CD4-positive, alpha-beta T cell (primary cell): ENCODE results near the gene NXPH4. TPM values are rescaled to one million over a fixed set of nuclear protein-coding genes. Genes with fewer than 3 reads are reported as not detected.

Experiments
- ATAC-seq: fragments of 200-7000 bp; cut with Tn5 transposase; one replicate; pipeline ENCODE4 v1.10.0; 2022; ENCODE audit warnings: mild to moderate bottlenecking; ENCODE audit not compliant: poor library complexity
- CTCF ChIA-PET: fragments of 350-600 bp; sonication (Branson Sonifier 250); formaldehyde crosslinking; loops from one replicate; lab custom pipeline; 2021; ENCODE audit warnings: antibody characterized with exemption, inconsistent platforms; lab: Charles Lee
- POLR2A ChIA-PET: fragments of 350-600 bp; sonication (Branson Sonifier 250); formaldehyde crosslinking; loops from one replicate; lab custom pipeline; 2021; ENCODE audit warnings: antibody characterized with exemption, inconsistent platforms; lab: Charles Lee
- DNase-seq, 14 experiments: peaks; one replicate each; pipeline ENCODE4 v3.0.0-alpha.2; 2013 to 2020; ENCODE audit warnings: mixed read lengths in 2 of 14
- H3K27ac ChIP-seq, 2 donors: one replicate each; pipeline versions ENCODE4 v1.5.1 to v1.7.0; 2013; ENCODE audit warnings: low read length in 2 of 2, low read depth in 1 of 2, mild to moderate bottlenecking in 1 of 2
- H3K27me3 ChIP-seq, 2 experiments: 1 replicate in 1 of 2; 2 replicates in 1 of 2; pipeline versions ENCODE4 v1.6.1 to v1.7.0; 2013; ENCODE audit warnings: low read length in 2 of 2, control low read depth in 1 of 2, mild to moderate bottlenecking in 1 of 2, moderate library complexity in 1 of 2; ENCODE audit not compliant: insufficient read depth in 2 of 2, control insufficient read depth in 1 of 2
- H3K36me3 ChIP-seq: one replicate; pipeline ENCODE4 v1.6.1; 2013; ENCODE audit warnings: low read length, control low read depth; ENCODE audit not compliant: insufficient read depth
- H3K4me1 ChIP-seq: one replicate; pipeline ENCODE4 v1.6.1; 2013; ENCODE audit warnings: low read length, control low read depth; ENCODE audit not compliant: insufficient read depth
- H3K4me3 ChIP-seq: one replicate; pipeline ENCODE4 v1.5.1; 2013; ENCODE audit warnings: mild to moderate bottlenecking, low read length, moderate library complexity
- H3K9me3 ChIP-seq, 2 experiments: 1 replicate in 1 of 2; 2 replicates in 1 of 2; pipeline versions ENCODE4 v1.6.1 to v1.7.0; 2013; ENCODE audit warnings: low read length in 2 of 2, mild to moderate bottlenecking in 2 of 2, control low read depth in 1 of 2, moderate library complexity in 1 of 2; ENCODE audit not compliant: control insufficient read depth in 1 of 2, insufficient read depth in 1 of 2
- H3K27ac Mint-ChIP-seq: one replicate; pipeline ENCODE4 v1.8.0; 2020; ENCODE audit warnings: mixed read lengths
- H3K27me3 Mint-ChIP-seq: one replicate; pipeline ENCODE4 v1.8.0; 2021; ENCODE audit warnings: mixed read lengths
- H3K36me3 Mint-ChIP-seq: one replicate; pipeline ENCODE4 v1.8.0; 2021; ENCODE audit warnings: low read depth, mixed read lengths
- H3K4me1 Mint-ChIP-seq: one replicate; pipeline ENCODE4 v1.8.0; 2021; ENCODE audit warnings: low read depth, mixed read lengths
- H3K4me3 Mint-ChIP-seq: one replicate; pipeline ENCODE4 v1.8.0; 2020; ENCODE audit warnings: mild to moderate bottlenecking, mixed read lengths
- H3K9me3 Mint-ChIP-seq: one replicate; pipeline ENCODE4 v1.8.0; 2020; ENCODE audit warnings: mixed read lengths
- CTCF ChIP-seq: fragments of 200-600 bp; IDR thresholded peaks from one replicate; pipeline ENCODE4 v1.8.0; 2022; ENCODE audit warnings: antibody characterized with exemption, mild to moderate bottlenecking
- intact Hi-C, 2 experiments: fragments of 100-400 bp; cut with DNase I in 1 of 2; cut with micrococcal nuclease in 1 of 2; formaldehyde crosslinking; loops; one replicate each; pipeline versions ENCODE4 v1.15.1 to v1.9.0; 2023 to 2025; cut with DNase I, micrococcal nuclease
- total RNA-seq, 174 experiments: library from RNA in 2 of 174; stranded (reverse) in 2 of 174; gene quantifications; one replicate each; pipeline ENCODE4 v1.2.3 and lab custom pipeline; 2021 to 2026

The NXPH4 gene
- total RNA-seq, 2 experiments from 2014 or later = not detected

- no peak overlapping the region for H3K4me3 ChIP-seq
Observed at GRCh38 chr12:57224973-57225679, 8.5 kb downstream of the NXPH4 start.

GRCh38 chr12:57225680-57226210, 9.2 kb downstream of the NXPH4 start:
- Mint-ChIP-seq H3K4me3 (peak overlapping the region; percentile 71), H3K36me3 (peaks cover 14% of the 10 kb centered on the region), H3K4me1 (peaks cover 75% of the 10 kb centered on the region), H3K9me3 (no peaks in the 10 kb centered on the region), H3K27ac (no peak overlapping the region), H3K27me3 (peaks cover 70% of the 10 kb centered on the region)
- Histone ChIP-seq H3K27ac (no peak overlapping the region), H3K9me3 (peaks cover 0 to 35% of the 10 kb centered on the region in 2 experiments), H3K36me3 (no peaks in the 10 kb centered on the region), H3K4me3 (no peak overlapping the region), H3K27me3 (peaks cover 56 to 64% of the 10 kb centered on the region in 2 experiments), H3K4me1 (peaks cover 71% of the 10 kb centered on the region)
- POLR2A ChIA-PET = interaction anchor here (0.6 to 2.5 kb wide), 5 partner anchors 9 to 483 kb away, joined by 4 to 13 read pairs (median 5); partner anchors contain the start of gene NXPH4
- TF ChIP-seq CTCF = no peak
- intact Hi-C loops = loop anchor here (1.0 to 2.0 kb wide), 2 partner anchors 13 to 14 kb away; no protein-coding TSS in a partner anchor
- no peak for DNase-seq
- ATAC-seq = no peak
- CTCF ChIA-PET = interaction anchor here (2.1 to 8.3 kb wide), 4 partner anchors 10 to 17 kb away, joined by 11 to 127 read pairs (median 12); partner anchors contain the start of gene NXPH4

More at GRCh38 chr12:57224973-57225679, 8.5 kb downstream of the NXPH4 start:
- peaks cover 8% of the 10 kb centered on the region for H3K36me3 Mint-ChIP-seq
- peaks cover 69% of the 10 kb centered on the region for H3K4me1 ChIP-seq
- H3K9me3 ChIP-seq = peaks cover 0 to 35% of the 10 kb centered on the region in 2 experiments
- ATAC-seq = peak; percentile 73
- H3K27ac Mint-ChIP-seq = no peak overlapping the region
- H3K27me3 ChIP-seq = peaks cover 58 to 68% of the 10 kb centered on the region in 2 experiments
- DNase-seq = peak; percentile 48 to 90 (median 66)
- ChIA-PET POLR2A (interaction anchor here (0.7 to 2.5 kb wide), 4 partner anchors 8 to 18 kb away, joined by 3 to 13 read pairs (median 6); partner anchors contain the start of gene NXPH4), CTCF (interaction anchor here (0.7 to 8.3 kb wide), 7 partner anchors 9 to 93 kb away, joined by 3 to 127 read pairs (median 11); partner anchors contain the start of gene NXPH4)
- no peaks in the 10 kb centered on the region for H3K36me3 ChIP-seq
- H3K9me3 Mint-ChIP-seq = no peaks in the 10 kb centered on the region
- intact Hi-C loops = loop anchor here (1.0 to 2.0 kb wide), 2 partner anchors 14 kb away; no protein-coding TSS in a partner anchor
- no peak overlapping the region for H3K27ac ChIP-seq
- peaks cover 74% of the 10 kb centered on the region for H3K27me3 Mint-ChIP-seq
- TF ChIP-seq CTCF = peak; percentile 48
- H3K4me3 Mint-ChIP-seq = peak overlapping the region; percentile 71
- H3K4me1 Mint-ChIP-seq = peaks cover 71% of the 10 kb centered on the region

- H3K9me3 ChIP-seq = peaks cover 0 to 27% of the 10 kb centered on the region in 2 experiments
- ATAC-seq (no peak), DNase-seq (no peak)
- H3K27me3 ChIP-seq = peaks cover 46 to 54% of the 10 kb centered on the region in 2 experiments
- peaks cover 71% of the 10 kb centered on the region for H3K4me1 ChIP-seq
- H3K4me3 Mint-ChIP-seq = peak overlapping the region; percentile 38
- H3K27ac Mint-ChIP-seq = no peak overlapping the region
- peaks cover 60% of the 10 kb centered on the region for H3K27me3 Mint-ChIP-seq
- no peaks in the 10 kb centered on the region for H3K9me3 Mint-ChIP-seq
- intact Hi-C loops = no loop called here
- H3K36me3 ChIP-seq = peaks cover 9% of the 10 kb centered on the region
- no peak for TF ChIP-seq CTCF
- POLR2A ChIA-PET = interaction anchor here (0.6 to 2.5 kb wide), 7 partner anchors 10 to 482 kb away, joined by 3 to 13 read pairs (median 5); partner anchors contain the start of genes NXPH4 and STAT6
- no peak overlapping the region for H3K4me3 ChIP-seq
- CTCF ChIA-PET = interaction anchor here (2.1 to 8.3 kb wide), 5 partner anchors 11 to 17 kb away, joined by 8 to 127 read pairs (median 12); partner anchors contain the start of gene NXPH4
- H3K27ac ChIP-seq = no peak overlapping the region
- H3K4me1 Mint-ChIP-seq = peaks cover 69% of the 10 kb centered on the region
- H3K36me3 Mint-ChIP-seq = peaks cover 19% of the 10 kb centered on the region
Observed at GRCh38 chr12:57226588-57227314, 10.2 kb downstream of the NXPH4 start.
